HepG2 (cell line): ENCODE measurements around the gene GNG3. TPM values are rescaled to one million over a fixed set of nuclear protein-coding genes. Genes with fewer than 3 reads are reported as not detected.

Experiments used
- MIXL1 ChIP-seq: IDR thresholded peaks from 2 replicates; pipeline ENCODE4 v1.6.1; 2016
- MYNN ChIP-seq: sonication (generic); formaldehyde crosslinking; IDR thresholded peaks from 2 replicates; pipeline ENCODE4 v1.4.0; 2020; ENCODE audit warnings: mild to moderate bottlenecking, low read depth, missing genetic modification reagents
- TEAD3 ChIP-seq: optimal IDR thresholded peaks from 2 replicates; pipeline ENCODE3; 2016; ENCODE audit warnings: borderline replicate concordance
- ZHX2 ChIP-seq, 2 experiments: sonication (generic) in 1 of 2; formaldehyde crosslinking in 1 of 2; IDR thresholded peaks; 2 replicates each; pipeline versions ENCODE4 v1.6.1 to v1.9.0; 2014 to 2022; ENCODE audit warnings: antibody characterized with exemption in 1 of 2, borderline replicate concordance in 1 of 2, inconsistent platforms in 1 of 2, low read depth in 1 of 2, missing genetic modification reagents in 1 of 2
- ZNF574 ChIP-seq: sonication (generic); formaldehyde crosslinking; IDR thresholded peaks from 2 replicates; pipeline ENCODE4 v1.4.0; 2020; ENCODE audit warnings: missing genetic modification reagents
- ZSCAN30 ChIP-seq: sonication (generic); formaldehyde crosslinking; IDR thresholded peaks from 2 replicates; pipeline ENCODE4 v1.5.0; 2020; ENCODE audit warnings: mild to moderate bottlenecking, missing genetic modification reagents
- polyA plus RNA-seq, 8 experiments: library from polyadenylated mRNA; depleted of rRNA in 3 of 8; stranded (reverse) in 7 of 8; unstranded in 1 of 8; fragments of >200 nt; fragmentation: Illumina TruSeq in 4 of 8; extraction: Trizol in 4 of 8; gene quantifications; 2 replicates each; pipeline versions ENCODE4 v1.2.1 to v1.2.3, GENCODE V29; 2011 to 2016; ENCODE audit warnings: low read depth in 4 of 8, missing spikeins in 1 of 8, mixed read lengths in 1 of 8; ENCODE audit not compliant: insufficient read depth in 1 of 8
- total RNA-seq, 5 experiments: library from RNA; depleted of rRNA; stranded (reverse); fragments of >200 nt; fragmentation: Illumina TruSeq; extraction: Trizol; gene quantifications; 2 replicates each; pipeline ENCODE4 v1.2.3, GENCODE V29; 2016; ENCODE audit warnings: low read depth in 1 of 5

GNG3 gene
- total and polyA plus RNA-seq, 2 of the 13 experiments (the other 11 are each of a cell fraction or from before 2014, with no cell fraction given) = not detected

DNA sequence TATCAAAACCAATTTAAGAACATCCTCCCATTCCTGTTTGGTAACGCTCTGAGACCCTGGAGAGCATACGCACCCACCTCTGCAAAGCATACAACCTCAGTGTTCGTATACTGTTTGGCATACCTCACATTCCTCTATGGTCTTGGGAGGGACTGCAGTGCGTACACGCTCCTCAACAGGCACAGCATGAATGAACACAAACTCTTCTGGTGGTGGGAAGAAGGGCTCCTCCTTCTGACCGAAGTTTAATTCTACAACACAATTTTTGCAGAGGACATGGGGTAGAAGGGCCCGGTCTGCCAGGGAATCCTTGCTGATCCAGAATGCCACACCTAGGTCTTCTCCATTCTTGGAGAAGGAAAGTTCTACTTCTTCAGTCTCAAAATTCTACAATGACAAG, 14.5 kb downstream of the GNG3 start (continued):
- no peak for TF ChIP-seq ZSCAN30 (CRISPR knock-in tag)
- TF ChIP-seq MYNN = no peak
- TF ChIP-seq ZNF574 = peak; percentile 61; the same call in 1 of the 2 replicates
- TF ChIP-seq ZHX2 (IDR thresholded peaks at IDR 0.05; ENCODE audit: low read depth) = no peak
- no peak for TF ChIP-seq ZHX2 (CRISPR knock-in tag; IDR thresholded peaks at IDR 0.05; ENCODE audit: borderline replicate concordance)
- TF ChIP-seq TEAD3 (CRISPR knock-in tag) = peak; percentile 93
- TF ChIP-seq MIXL1 = no peak
- TF ChIP-seq, all 625 proteins: peak for 12
